Measurements from ENCODE around the gene LRRC8A. TPM values are rescaled to one million over a fixed set of nuclear protein-coding genes. Genes with fewer than 3 reads are reported as not detected.
"Not testable (repeated sequence)": the region's sequence is repeated elsewhere in the genome, so short reads cannot be mapped to it uniquely, and the experiment has no call there.

The LRRC8A gene
- total RNA-seq, 1 experiment from 2014 or later, result 19.1 TPM

DNA sequence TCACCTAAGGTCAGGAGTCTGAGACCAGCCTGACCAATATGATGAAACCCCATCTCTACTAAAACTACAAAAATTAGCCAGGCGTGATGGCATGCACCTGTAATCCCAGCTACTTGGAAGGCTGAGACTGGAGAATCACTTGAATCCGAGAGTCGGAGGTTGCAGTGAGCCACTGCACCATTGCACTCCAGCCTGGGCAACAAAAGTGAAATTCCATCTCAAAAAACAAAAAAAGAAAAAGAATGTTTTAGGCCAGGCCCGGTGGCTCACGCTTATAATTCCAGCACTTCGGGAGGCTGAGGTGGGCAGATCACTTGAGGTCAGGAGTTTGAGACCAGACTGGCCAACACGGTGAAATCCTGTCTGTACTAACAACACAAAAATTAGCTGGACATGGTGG lies 23.5 kb upstream of the LRRC8A start:
- H3K27me3 ChIP-seq, DNase-seq, H3K36me3 ChIP-seq, H3K4me3 ChIP-seq, H3K9me3 ChIP-seq: not testable (repeated sequence)

DNA sequence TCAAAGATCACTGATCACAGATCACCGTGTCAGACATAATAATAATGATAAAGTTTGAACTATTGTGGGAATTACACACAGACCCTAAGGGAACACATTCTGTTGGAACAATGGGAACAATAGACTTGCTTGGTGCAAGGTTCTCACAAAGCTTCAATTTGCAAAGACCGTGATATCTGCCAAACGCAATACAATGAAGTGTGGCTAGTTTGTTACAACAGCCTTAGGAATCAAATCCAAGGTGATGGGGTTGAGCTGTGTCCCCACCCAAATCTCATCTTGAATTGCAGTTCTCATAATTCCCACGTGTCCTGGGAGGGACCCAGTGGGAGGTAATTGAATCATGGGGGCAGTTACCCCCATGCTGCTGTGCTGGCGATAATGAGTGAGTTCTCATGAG lies 21.0 kb upstream of the LRRC8A start:
- Histone ChIP-seq H3K27me3 (no peaks in the 10 kb centered on the region), H3K4me3 (no peak overlapping the region), H3K36me3 (no peaks in the 10 kb centered on the region), H3K9me3 (no peaks in the 10 kb centered on the region)
- DNase-seq, result no peak

DNA sequence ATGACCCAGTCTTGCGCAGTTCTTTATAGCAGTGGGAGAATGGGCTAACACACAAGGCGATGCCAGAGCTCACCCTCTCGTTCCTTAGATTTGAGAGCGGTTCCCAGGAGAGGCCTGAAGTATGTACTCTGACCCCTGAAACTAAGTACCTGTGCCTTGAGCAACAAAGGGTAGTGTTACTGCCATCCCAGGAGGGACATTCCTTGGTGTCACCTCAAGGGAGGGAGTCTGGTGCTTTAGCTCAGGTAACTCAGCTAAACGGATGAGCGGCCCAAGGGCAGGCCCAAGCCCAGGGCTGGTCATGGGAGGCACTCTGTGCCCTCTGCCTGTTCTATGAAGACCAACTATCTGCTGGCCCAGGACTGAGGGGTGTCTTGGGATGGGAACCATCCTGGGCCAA lies 20.4 kb upstream of the LRRC8A start:
- Histone ChIP-seq H3K9me3 (no peaks in the 10 kb centered on the region), H3K4me3 (no peak overlapping the region), H3K36me3 (no peaks in the 10 kb centered on the region), H3K27me3 (no peaks in the 10 kb centered on the region)
- no peak for DNase-seq

DNA sequence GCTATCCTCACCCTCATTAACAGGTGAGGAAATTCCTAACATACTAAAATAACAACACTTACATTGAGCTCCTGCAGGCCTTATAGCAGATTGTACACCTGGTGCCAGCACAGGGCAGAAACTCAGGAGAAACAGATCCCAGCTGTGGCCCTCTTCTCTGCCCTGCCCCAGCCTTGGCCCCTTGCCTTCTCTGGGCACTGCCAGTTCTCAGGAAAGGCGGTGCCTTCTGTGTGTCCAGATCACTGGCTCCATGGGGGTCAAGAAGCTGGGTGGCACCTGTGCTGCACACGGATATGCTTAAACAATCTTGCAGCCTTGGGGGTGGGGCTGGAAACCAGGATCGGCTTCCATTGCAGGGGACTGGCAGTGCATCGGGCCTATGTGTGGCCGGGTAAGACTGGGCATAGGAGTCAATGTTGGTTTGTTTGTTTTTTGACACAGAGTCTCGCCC lies 19.5 kb upstream of the LRRC8A start:
- Histone ChIP-seq H3K9me3 (no peaks in the 10 kb centered on the region), H3K27me3 (no peaks in the 10 kb centered on the region), H3K36me3 (no peaks in the 10 kb centered on the region), H3K4me3 (no peak overlapping the region)
- DNase-seq, result no peak

DNA sequence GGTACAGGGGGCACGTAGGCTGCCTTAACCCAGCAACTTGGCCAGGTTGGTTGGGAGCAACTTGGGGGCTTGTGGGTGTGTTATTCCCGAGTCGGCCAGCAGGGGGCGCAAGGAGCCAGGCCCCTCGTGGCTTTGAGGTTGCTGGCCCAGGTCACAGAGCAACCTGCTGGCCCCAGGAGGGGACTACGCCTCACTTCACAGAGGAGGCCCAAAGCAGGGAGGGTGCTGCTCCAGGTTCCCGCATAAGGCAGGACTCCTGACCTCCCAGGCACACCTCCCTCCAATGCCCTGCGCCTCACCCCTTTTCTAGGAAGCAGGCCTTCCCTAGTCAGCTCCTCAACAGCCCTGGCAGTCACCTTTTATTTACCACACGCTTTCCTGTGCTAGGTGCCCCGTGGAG lies 18.3 kb upstream of the LRRC8A start:
- Histone ChIP-seq H3K36me3 (no peaks in the 10 kb centered on the region), H3K9me3 (no peaks in the 10 kb centered on the region), H3K4me3 (no peak overlapping the region), H3K27me3 (no peaks in the 10 kb centered on the region)
- DNase-seq, result peak; percentile 59

DNA sequence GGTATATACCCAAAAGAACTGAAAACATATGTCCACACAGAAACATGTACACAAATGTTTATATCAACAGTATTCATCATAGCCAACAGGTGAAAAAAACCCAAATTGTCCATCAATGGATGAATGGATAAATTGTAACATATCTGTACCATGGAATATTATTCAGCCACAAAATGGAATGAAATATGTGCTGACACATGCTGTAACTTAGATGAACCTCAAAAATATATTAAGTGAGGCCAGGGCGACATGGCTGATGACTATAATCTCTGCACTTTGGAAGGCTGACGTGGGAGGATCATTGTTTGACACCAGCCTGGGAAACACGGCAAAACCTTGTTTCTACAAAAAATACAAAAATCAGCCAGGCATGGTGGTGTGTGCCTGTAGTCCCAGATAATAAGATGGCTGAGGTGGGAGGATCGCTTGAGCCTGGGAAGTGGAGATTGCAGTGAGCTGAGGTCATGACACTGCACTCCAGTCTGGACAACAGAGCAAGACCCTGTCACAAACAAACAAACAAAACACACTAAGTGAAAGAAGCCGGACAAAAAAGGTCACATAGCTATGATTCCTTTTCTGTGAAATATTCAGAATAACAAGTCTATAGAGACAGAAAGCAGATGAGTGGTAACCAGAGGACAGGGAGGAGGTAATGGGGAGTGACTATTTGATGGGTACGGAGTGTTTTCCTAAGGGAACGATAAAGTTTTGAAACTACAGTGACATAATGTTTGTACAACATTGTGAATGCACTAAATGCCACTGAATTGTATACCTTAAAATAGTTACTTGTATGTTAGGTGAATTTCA lies 11.6 kb upstream of the LRRC8A start:
- Histone ChIP-seq H3K27me3 (no peaks in the 10 kb centered on the region), H3K9me3 (no peaks in the 10 kb centered on the region), H3K4me3 (no peak overlapping the region), H3K36me3 (no peaks in the 10 kb centered on the region; the same call in 1 of the 2 replicates)
- DNase-seq, result no peak

DNA sequence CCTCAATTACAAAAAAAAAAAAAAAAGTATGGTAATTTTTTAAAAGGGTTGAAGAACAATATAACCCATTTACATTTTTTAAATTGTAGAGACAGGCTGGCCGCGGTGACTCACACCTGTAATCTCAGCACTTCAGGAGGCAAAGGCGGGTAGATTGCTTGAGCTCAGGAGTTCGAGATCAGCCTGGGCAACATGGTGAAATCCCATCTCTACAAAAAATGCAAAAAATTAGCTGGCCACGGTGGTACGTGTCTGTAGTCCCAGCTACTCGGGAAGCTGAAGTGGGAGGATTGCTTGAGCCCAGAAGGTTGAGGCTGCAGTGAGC lies 11.0 kb upstream of the LRRC8A start:
- not testable (repeated sequence) for H3K9me3 ChIP-seq, H3K36me3 ChIP-seq, H3K4me3 ChIP-seq, DNase-seq, H3K27me3 ChIP-seq

DNA sequence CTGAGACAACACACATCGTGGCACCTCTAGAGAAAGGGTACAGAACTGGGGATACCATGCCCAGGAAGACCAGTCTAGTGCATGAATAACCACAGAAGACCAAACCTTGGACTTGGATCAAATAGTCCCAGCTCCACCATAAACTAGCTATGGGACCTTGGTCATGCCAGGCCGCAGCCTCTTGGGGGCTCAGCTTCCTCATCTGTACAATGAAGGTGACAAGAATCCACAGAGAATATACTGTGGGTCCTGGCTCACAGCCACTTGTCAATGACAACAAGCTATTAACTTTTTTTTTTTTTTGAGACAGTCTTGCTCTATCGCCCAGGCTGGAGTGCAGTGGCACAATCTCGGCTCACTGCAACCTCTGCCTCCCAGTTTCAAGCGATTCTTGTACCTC lies 4.1 kb upstream of the LRRC8A start:
- DNase-seq, result no peak
- Histone ChIP-seq H3K4me3 (no peak overlapping the region), H3K36me3 (no peaks in the 10 kb centered on the region), H3K9me3 (no peaks in the 10 kb centered on the region), H3K27me3 (no peaks in the 10 kb centered on the region)

DNA sequence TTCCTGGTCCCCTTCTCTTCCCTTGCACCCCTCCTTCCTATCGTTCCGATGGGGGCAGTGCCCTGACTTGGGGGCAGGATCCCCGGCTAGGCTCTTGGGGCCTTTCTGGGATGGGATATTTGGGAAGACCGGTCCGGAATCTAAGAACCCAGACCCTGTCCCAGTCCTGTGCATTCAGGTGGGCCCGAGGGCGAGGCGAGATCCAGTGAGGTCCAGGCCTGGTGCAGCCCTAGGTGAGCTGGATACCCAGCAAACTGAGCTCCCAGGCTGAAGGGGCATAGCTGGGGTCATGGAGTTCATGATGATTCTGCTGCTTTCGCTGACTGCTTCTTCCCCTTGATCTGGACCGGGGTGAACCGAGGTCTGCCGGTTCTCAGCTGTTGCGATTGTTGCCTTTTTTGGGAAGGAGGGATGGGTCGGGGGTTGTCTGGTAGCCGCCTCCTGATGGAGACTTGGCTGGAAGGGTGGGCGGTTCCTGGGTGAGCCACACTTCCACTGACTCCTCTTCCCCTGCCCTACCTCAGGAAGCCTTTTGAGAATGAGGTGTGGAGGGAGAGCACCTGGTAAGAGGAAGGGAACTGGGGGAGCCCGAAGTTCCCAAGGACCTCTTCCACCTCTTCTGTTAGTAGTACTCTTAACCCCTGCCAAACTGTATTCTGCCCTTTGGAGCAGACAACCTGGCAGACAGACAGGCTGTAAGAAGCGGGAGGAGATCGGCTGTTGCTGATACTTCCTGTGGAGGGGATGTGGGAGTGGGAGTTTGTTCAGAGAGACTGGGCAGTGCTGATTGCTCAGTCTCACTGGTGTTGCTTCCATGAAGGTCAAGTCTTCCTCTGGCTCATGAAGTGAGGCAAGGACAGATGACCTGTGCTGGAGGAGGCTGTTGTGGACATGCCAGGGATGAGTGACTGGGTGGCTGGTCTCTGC lies 1.0 kb downstream of the LRRC8A start:
- no peaks in the 10 kb centered on the region for H3K9me3 ChIP-seq
- peak; percentile 22 for DNase-seq
- peak overlapping the region; percentile 86 for H3K4me3 ChIP-seq
- no peaks in the 10 kb centered on the region for H3K27me3 ChIP-seq
- H3K36me3 ChIP-seq, result peaks cover 11% of the 10 kb centered on the region

DNA sequence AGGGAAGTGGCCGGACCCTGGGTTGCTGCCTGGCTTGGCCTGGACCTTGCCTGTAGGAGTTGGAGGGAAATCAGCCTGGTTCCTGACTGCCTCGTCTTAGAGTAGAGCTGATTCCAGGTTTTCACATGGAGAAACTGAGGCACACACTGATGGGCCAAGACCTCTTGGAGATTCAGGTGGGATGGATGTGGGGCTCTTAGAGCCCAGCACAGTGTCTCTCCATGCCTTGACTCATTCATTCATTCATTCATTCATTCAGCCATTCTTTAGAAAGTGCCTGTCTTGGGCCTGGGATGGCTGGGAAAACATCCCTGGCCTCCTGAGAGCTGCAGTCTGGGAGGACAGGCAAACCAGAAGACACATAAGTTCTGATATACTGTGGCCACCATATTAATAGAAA lies 2.2 kb downstream of the LRRC8A start:
- Histone ChIP-seq H3K36me3 (peaks cover 14% of the 10 kb centered on the region), H3K9me3 (no peaks in the 10 kb centered on the region), H3K27me3 (no peaks in the 10 kb centered on the region), H3K4me3 (no peak overlapping the region)
- no peak for DNase-seq

DNA sequence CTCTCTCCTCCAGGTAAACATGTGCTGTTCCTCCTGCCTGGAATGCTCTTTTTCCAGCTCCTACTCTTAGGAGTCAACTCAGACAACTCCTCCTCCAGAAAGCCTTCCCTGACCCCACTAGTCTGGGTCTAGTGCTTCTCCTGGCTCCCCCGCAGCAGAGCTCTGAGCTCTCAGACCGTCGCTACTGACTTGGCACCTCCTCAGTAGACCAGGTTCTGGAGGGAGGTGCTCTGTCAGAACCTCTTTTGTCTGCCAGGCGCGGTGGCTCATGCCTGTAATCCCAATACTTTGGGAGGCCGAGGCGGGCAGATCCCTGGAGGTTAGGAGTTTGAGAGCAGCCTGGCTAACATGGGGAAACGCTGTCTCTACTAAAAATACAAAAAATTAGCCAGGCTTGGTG lies 3.4 kb downstream of the LRRC8A start:
- peaks cover 16% of the 10 kb centered on the region for H3K36me3 ChIP-seq
- H3K9me3 ChIP-seq, result no peaks in the 10 kb centered on the region
- H3K27me3 ChIP-seq, result no peaks in the 10 kb centered on the region
- no peak overlapping the region for H3K4me3 ChIP-seq
- no peak for DNase-seq

DNA sequence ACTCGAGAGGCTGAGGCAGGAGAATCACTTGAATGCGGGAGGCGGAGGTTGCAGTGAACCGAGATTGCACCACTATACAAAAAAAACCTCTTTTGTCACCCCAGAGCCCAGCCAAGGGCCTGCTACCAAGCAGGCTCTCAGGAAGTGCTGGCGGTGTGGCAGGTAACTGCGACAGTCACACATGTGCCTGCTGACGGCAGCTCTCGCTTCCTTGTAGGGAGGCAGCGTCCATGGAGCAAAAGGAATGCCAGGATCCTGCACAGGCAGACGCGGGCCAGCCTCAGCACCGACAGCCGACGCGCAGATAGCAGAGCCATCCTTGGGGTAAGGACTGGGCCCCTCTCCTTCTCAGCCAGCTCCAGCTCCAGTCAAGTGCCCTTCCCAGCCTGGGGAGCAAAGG lies 3.9 kb downstream of the LRRC8A start:
- no peak for DNase-seq
- H3K4me3 ChIP-seq, result no peak overlapping the region
- H3K27me3 ChIP-seq, result no peaks in the 10 kb centered on the region
- H3K9me3 ChIP-seq, result no peaks in the 10 kb centered on the region
- H3K36me3 ChIP-seq, result peaks cover 16% of the 10 kb centered on the region

DNA sequence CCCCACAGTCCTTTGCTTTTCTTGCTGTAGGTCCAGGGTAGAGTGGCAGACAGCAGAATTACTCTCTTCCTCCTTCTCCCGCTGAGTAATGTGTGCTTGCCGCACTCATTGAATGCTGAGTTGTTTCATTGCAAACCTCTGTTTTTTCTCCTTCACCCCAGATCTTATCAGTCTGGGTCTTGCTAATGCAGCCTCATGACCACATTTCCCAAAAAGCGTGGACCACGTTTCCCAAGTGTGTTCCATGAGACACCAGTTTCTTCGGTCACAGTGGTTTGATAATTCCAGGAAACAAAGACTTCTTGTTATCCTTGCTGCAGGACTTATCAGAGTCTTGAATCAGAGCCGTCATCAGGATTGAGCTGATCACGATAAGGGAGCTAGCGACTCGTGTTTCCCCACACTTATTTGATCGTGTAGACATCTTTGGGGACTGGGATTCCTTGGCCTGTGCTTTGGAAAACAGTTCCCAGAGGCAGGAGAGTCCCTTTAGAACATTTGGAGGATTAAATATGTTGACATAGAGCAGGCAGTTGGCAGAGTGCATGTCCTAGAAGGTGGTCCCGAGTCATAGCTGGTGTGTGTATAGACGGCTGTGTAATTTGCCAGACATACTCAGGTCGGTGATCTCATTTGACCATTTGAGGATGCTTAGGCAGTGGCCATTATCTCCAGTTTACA lies 4.4 kb downstream of the LRRC8A start:
- peak; percentile 23 for DNase-seq
- no peak overlapping the region for H3K4me3 ChIP-seq
- peaks cover 16% of the 10 kb centered on the region for H3K36me3 ChIP-seq

DNA sequence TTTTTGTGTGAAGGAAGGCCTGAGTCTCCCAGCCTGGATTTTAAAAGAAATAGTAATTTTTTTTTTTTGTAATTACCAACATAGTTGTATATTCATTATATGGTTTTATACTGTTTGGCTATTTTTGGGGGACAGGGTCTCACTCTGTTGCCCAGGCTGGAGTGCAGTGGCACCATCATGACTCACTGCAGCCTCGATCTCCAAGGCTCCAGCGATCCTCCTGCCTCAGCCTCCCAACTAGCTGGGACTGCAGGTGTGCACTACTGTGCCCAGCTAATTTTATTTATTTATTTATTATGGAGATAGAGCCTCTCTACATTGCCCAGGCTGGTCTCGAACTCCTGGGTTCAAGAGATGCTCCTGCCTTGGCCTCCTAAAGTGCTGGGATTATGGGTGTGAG lies 5.1 kb downstream of the LRRC8A start:
- H3K9me3 ChIP-seq, result no peaks in the 10 kb centered on the region
- H3K4me3 ChIP-seq, result no peak overlapping the region
- DNase-seq, result no peak
- H3K36me3 ChIP-seq, result peaks cover 16% of the 10 kb centered on the region
- H3K27me3 ChIP-seq, result no peaks in the 10 kb centered on the region

More for the DNA sequence above, 4.4 kb downstream of the LRRC8A start:
- H3K9me3 ChIP-seq, result no peaks in the 10 kb centered on the region
- no peaks in the 10 kb centered on the region for H3K27me3 ChIP-seq

DNA sequence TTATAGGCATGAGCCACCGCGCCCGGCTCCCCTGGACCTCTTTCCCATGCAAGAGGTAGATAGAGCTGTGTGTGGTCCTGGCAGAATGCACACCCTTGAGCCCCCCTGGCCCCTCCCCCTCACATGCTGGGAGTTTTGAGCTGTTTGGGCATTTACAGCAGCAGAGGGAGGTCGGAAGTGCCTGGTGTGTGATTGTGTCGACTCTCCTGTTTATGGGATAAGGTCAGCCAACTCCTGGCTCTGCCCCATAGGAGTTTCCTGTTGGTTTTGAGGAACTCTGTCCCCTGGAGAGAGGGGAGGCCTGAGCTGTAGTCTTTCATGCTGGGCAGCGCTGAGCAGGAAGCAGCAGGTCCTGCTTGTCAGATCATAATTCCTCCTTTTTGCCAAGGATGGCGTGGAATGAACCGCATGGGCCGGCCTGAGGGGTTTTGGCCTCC lies 6.0 kb downstream of the LRRC8A start:
- Histone ChIP-seq H3K9me3 (no peaks in the 10 kb centered on the region), H3K4me3 (no peak overlapping the region), H3K27me3 (no peaks in the 10 kb centered on the region), H3K36me3 (peaks cover 19% of the 10 kb centered on the region)
- DNase-seq, result peak; percentile 64

DNA sequence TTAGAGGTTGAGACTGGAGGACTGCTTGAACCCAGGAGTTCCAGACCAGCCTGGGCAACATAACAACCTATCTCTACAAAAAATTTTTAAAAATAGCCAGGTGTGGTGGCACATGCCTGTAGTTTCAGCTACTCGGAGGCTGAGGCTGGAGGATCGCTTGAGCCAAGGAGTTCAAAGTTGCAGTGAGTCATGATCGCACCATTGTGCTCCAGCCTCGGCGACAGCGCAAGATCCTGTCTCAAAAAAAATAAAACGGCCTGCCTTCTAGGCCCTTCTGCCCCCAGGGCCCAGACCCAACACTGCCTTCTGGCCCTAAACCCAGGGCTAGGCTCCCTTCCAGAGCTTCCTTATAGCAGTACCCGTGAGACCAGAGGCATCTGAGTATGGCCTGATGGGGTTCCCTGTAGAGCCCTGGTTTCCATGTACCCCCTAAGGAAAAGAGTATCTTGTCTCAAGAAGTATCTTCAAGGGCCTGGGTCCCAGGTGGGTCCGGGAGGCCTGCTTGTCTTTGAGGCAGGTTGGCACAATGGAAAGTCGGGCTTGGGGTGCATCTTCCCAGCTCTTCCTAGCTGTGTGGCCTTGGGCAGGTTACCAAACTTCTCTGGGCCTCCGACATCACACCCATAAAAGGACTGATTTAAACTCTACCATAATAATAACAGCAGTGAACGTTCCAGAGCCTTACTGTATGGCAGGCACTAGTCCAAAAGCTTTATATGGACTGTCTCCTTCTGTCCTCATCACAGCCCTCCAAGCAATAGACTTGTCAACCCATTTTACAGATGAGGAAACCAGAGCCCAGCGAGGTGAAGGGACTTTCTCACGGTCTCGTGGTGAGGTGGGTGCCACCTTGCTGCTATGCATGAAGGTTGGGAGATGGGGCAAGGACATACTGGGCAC lies 9.6 kb downstream of the LRRC8A start:
- Histone ChIP-seq H3K4me3 (no peak overlapping the region), H3K9me3 (no peaks in the 10 kb centered on the region), H3K27me3 (no peaks in the 10 kb centered on the region), H3K36me3 (peaks cover 23% of the 10 kb centered on the region)
- DNase-seq, result no peak
